PC-3 (cell line): ENCODE data around the gene EPB41. TPM values are rescaled to one million over a fixed set of nuclear protein-coding genes. Genes with fewer than 3 reads are reported as not detected.
"Not testable (repeated sequence)": the region's sequence is repeated elsewhere in the genome, so short reads cannot be mapped to it uniquely, and the experiment has no call there.

Experiments
- ATAC-seq: fragments of 200-7000 bp; cut with Tn5 transposase; 2 replicates; pipeline ENCODE4 v1.9.1; 2020; ENCODE audit warnings: mild to moderate bottlenecking, moderate library complexity
- BruUV-seq: library from RNA; stranded (reverse); fragments of 400-500 nt; replicated peaks from 2 replicates; lab custom pipeline; 2021; lab: Mats Ljungman, UMichigan
- CTCF ChIA-PET: fragments of 300-600 bp; sonication (Branson Sonifier 250); formaldehyde crosslinking; loops from one replicate; lab custom pipeline; 2022; ENCODE audit warnings: antibody characterized with exemption; lab: Charles Lee
- POLR2A ChIA-PET: fragments of 300-600 bp; sonication (Branson Sonifier 250); formaldehyde crosslinking; loops from one replicate; lab custom pipeline; 2022; ENCODE audit warnings: antibody characterized with exemption; ENCODE audit not compliant: unreplicated experiment; lab: Charles Lee
- DNase-seq: peaks from one replicate; pipeline ENCODE4 v3.0.0-alpha.2; 2015
- H2AFZ ChIP-seq: fragments of 300-600 bp; sonication (generic); 2 replicates; pipeline ENCODE4 v1.6.0; 2016; ENCODE audit warnings: antibody characterized with exemption, low read length
- H3F3A ChIP-seq: fragments of 300-600 bp; sonication (generic); one replicate; pipeline ENCODE4 v1.6.0; 2017; ENCODE audit warnings: antibody characterized with exemption, low read length, control low read depth, mild to moderate bottlenecking; ENCODE audit not compliant: unreplicated experiment
- H3K27ac ChIP-seq: fragments of 300-600 bp; sonication (generic); 2 replicates; pipeline ENCODE4 v1.5.1; 2016; ENCODE audit warnings: mild to moderate bottlenecking, low read length
- H3K27me3 ChIP-seq: fragments of 300-600 bp; sonication (generic); 2 replicates; pipeline ENCODE4 v1.6.1; 2016; ENCODE audit warnings: low read length, mixed read lengths
- H3K36me3 ChIP-seq: fragments of 300-600 bp; sonication (generic); 2 replicates; pipeline ENCODE4 v1.6.1; 2016; ENCODE audit warnings: low read depth, mixed run types, low read length, mixed read lengths
- H3K4me1 ChIP-seq: fragments of 300-600 bp; sonication (generic); 2 replicates; pipeline ENCODE4 v1.5.1; 2016; ENCODE audit warnings: low read length; ENCODE audit not compliant: insufficient read depth
- H3K4me2 ChIP-seq: fragments of 300-600 bp; sonication (generic); 2 replicates; pipeline ENCODE4 v1.6.0; 2016; ENCODE audit warnings: low read length
- H3K4me3 ChIP-seq: fragments of 300-600 bp; sonication (generic); 2 replicates; pipeline ENCODE4 v1.5.1; 2016; ENCODE audit warnings: mild to moderate bottlenecking, low read length, mixed read lengths
- H3K79me2 ChIP-seq: fragments of 300-600 bp; sonication (generic); 2 replicates; pipeline ENCODE4 v1.6.1; 2017; ENCODE audit warnings: low read length, mixed read lengths
- H3K9ac ChIP-seq: fragments of 300-600 bp; sonication (generic); 2 replicates; pipeline ENCODE4 v1.6.0; 2016; ENCODE audit warnings: mild to moderate bottlenecking, low read length
- H3K9me2 ChIP-seq: fragments of 300-600 bp; sonication (generic); replicated peaks from 2 replicates; pipeline ENCODE4 v1.6.1; 2016; ENCODE audit warnings: mixed run types, low read length, mixed read lengths
- H3K9me3 ChIP-seq: fragments of 300-600 bp; sonication (generic); 2 replicates; pipeline ENCODE4 v1.6.1; 2016; ENCODE audit warnings: low read length, mixed read lengths
- H4K20me1 ChIP-seq: fragments of 300-600 bp; sonication (generic); 2 replicates; pipeline ENCODE4 v1.6.1; 2016; ENCODE audit warnings: low read length, mixed read lengths
- EZH2 ChIP-seq: fragments of 300-600 bp; sonication (generic); IDR thresholded peaks from one replicate; pipeline ENCODE4 v1.6.1; 2017; ENCODE audit warnings: antibody characterized with exemption, mild to moderate bottlenecking, low read length; ENCODE audit not compliant: unreplicated experiment
- EZH2phosphoT487 ChIP-seq: fragments of 300-600 bp; sonication (generic); IDR thresholded peaks from 2 replicates; pipeline ENCODE4 v1.6.1; 2018; ENCODE audit warnings: mild to moderate bottlenecking, antibody characterized with exemption, low read length, borderline replicate concordance
- intact Hi-C: fragments of 100-400 bp; cut with micrococcal nuclease; formaldehyde crosslinking; loops from 2 replicates; pipeline ENCODE4 v1.9.0; 2023
- total RNA-seq: library from RNA; depleted of rRNA; stranded (reverse); fragments of >200 nt; gene quantifications from 2 replicates; pipeline ENCODE4 v1.2.3, GENCODE V29; 2014
- TF ChIP-seq, protein P1 (sequence below): fragments of 300-600 bp; sonication (generic); conservative IDR thresholded peaks from 2 replicates; pipeline ENCODE4 v1.5.1; 2017; ENCODE audit warnings: antibody characterized with exemption, low read depth, mild to moderate bottlenecking, low read length

Gene EPB41
- total RNA-seq, 1 experiment from 2014 or later = 44.9 TPM

DNA sequence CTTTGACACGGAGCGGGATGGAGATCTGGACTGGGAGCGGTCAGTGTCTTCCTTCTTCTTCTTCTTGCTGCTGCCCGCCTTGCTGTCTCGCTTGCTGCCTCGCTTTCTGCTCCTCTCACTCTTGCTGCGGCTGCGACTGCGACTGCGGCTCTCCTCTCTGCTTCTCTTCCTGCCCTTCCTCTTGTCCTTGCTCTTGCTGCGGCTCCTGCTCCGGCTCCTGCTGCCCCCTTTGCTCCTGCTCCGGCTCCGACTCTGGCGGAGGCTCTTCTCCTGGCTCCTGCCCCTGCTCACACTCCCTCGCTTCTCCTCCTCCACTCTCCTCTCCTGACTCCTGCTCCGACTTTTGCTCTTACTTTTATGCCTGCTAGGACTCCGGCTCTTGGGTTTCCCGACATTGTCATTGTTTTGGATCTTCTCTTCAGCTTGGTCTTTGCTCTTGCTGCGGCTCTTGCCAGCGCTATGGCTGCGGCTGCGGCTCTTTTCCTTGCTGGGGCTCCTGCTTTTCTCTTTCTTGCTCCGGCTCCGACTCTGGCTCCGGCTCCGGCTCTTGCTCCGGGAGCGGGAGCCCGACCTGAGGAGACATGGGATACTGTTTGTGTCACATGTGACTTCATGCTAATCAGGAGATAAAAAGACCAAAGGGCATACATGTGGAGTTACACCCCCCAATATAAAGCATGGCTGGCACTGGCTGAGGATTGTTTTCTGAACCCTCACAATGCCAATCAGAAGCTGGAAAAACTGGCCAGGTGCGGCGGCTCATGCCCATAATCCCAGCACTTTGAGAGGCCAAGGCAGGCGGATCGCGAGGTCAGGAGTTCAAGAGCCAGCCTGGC, 234.5 kb downstream of the EPB41 start:
- Histone ChIP-seq H2AFZ (no peak overlapping the region), H3K36me3 (peaks cover 66% of the 10 kb centered on the region), H3K4me3 (no peak overlapping the region), H3K79me2 (0 out of 2 replicates have a peak, but pooled peaks cover 4% of the 10 kb centered on the region), H3K9me2 (no peaks in the 10 kb centered on the region), H3F3A (peaks cover 8% of the 10 kb centered on the region), H3K27me3 (no peaks in the 10 kb centered on the region), H3K4me1 (peaks cover 28% of the 10 kb centered on the region), H4K20me1 (no peaks in the 10 kb centered on the region), H3K4me2 (no peak overlapping the region), H3K9me3 (no peaks in the 10 kb centered on the region), H3K9ac (no peak overlapping the region), H3K27ac (no peak overlapping the region)
- POLR2A ChIA-PET = no interaction called here
- DNase-seq (no peak), ATAC-seq (no peak)
- no peak for TF ChIP-seq EZH2phosphoT487
- TF ChIP-seq, protein P1, sequence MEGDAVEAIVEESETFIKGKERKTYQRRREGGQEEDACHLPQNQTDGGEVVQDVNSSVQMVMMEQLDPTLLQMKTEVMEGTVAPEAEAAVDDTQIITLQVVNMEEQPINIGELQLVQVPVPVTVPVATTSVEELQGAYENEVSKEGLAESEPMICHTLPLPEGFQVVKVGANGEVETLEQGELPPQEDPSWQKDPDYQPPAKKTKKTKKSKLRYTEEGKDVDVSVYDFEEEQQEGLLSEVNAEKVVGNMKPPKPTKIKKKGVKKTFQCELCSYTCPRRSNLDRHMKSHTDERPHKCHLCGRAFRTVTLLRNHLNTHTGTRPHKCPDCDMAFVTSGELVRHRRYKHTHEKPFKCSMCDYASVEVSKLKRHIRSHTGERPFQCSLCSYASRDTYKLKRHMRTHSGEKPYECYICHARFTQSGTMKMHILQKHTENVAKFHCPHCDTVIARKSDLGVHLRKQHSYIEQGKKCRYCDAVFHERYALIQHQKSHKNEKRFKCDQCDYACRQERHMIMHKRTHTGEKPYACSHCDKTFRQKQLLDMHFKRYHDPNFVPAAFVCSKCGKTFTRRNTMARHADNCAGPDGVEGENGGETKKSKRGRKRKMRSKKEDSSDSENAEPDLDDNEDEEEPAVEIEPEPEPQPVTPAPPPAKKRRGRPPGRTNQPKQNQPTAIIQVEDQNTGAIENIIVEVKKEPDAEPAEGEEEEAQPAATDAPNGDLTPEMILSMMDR = no peak
- no peak for TF ChIP-seq EZH2
- BruUV-seq = no TSS peak
- intact Hi-C loops = loop anchor here (10.0 kb wide), 1 partner anchor 264 kb away; no protein-coding TSS in a partner anchor
- CTCF ChIA-PET = no interaction called here

DNA sequence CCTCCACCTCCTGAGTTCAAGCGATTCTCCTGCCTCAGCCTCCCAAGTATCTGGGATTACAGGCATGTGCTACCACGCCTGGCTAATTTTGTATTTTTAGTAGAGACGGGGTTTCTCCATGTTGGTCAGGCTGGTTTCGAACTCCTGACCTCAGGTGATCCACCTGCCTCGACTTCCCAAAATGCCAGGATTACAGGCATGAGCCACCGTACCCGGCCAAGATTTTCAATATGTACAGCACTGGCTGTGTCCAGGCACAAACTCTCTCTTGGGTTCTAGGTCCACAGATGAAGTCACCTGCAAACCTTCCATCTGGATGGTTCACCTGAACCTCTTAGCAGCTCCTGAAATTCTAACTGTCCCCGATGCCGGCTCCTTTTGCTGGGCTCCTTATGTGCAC, 236.0 kb downstream of the EPB41 start:
- H3K79me2 ChIP-seq, intact Hi-C loops, H2AFZ ChIP-seq, H3K4me3 ChIP-seq, H4K20me1 ChIP-seq, ATAC-seq, H3K9ac ChIP-seq, H3K27ac ChIP-seq, H3K4me2 ChIP-seq, H3K9me3 ChIP-seq, DNase-seq, H3F3A ChIP-seq, H3K9me2 ChIP-seq, CTCF ChIA-PET, H3K27me3 ChIP-seq, BruUV-seq: not testable (repeated sequence)
- POLR2A ChIA-PET = interaction anchor here (0.6 kb wide), 1 partner anchor 28 kb away, joined by 8 read pairs; no protein-coding TSS in a partner anchor
- Histone ChIP-seq H3K36me3 (peaks cover 77% of the 10 kb centered on the region), H3K4me1 (peaks cover 28% of the 10 kb centered on the region)

DNA sequence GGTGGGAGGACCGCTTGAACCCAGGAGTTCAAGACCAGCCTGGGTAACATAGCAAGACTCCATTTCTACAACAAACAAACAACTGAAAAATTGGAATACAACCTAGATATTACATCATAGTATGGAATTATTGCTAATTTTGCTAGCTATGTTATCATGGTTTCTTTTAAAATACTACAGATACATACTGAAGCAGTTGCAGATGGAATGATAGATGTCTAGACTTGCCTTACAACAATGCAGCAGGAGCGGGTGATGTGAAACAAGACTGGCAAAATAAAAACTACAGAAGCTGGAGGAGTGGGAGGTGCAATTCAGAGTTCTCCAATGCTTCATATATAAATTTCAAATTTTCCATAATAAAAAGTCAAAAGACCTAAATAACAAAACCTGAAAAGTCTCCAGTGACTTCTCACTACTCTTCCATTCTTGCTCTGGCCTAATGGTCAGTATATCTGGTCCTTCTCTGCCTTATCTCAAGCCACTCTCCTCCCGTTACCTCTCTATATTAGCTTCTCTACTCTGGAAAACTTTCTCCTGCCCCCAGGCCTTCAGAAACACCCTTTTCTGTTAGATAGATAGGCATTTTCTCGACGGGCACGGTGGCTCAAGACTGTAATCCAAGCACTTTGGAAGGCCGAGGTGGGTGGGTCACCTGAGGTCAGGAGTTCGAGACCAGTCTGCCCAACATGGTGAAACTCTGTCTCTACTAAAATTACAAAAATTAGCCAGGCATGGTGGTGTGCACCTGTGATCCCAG, 237.9 kb downstream of the EPB41 start:
- no peak overlapping the region for H3K27ac ChIP-seq
- BruUV-seq = no TSS peak
- no peak overlapping the region for H3K4me3 ChIP-seq
- H4K20me1 ChIP-seq = peaks cover 6% of the 10 kb centered on the region; the same call in 1 of the 2 replicates
- ATAC-seq (no peak), DNase-seq (no peak)
- H3K4me2 ChIP-seq = no peak overlapping the region
- H3K4me1 ChIP-seq = peaks cover 12% of the 10 kb centered on the region
- H3K9me3 ChIP-seq = no peaks in the 10 kb centered on the region
- H3K9me2 ChIP-seq = no peaks in the 10 kb centered on the region
- peaks cover 88% of the 10 kb centered on the region for H3K36me3 ChIP-seq
- TF ChIP-seq EZH2 (no peak), EZH2phosphoT487 (no peak)
- TF ChIP-seq, protein P1 = no peak
- ChIA-PET CTCF (no interaction called here), POLR2A (no interaction called here)
- H3K27me3 ChIP-seq = no peaks in the 10 kb centered on the region
- intact Hi-C loops = no loop called here
- H3K9ac ChIP-seq = no peak overlapping the region
- peaks cover 8% of the 10 kb centered on the region for H3F3A ChIP-seq
- H3K79me2 ChIP-seq = peaks cover 19% of the 10 kb centered on the region
- no peak overlapping the region for H2AFZ ChIP-seq
